ENCODE measurements around the gene ZSWIM6.
"Not testable (repeated sequence)": the region's sequence is repeated elsewhere in the genome, so short reads cannot be mapped to it uniquely, and the experiment has no call there.

Gene ZSWIM6

DNA sequence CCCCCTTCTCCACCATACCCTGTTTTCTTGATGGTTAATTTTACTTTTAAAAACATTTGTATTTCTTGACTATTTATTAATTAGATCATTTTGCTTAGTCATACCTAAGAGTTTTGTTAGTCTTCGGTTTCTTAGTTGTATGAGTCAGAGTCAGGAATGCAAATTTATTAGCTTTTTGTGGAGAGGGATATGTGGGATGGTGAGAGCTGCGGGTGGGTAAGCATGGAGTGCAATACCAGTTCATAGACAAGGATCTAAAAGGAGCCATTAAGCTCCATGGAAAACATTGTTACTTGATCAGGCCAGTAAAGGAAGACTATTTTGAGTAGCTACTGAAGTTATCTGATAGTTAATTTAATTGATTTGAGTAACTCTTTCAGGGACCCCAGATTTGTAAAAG lies 77.5 kb downstream of the ZSWIM6 start:
- no peak for DNase-seq

DNA sequence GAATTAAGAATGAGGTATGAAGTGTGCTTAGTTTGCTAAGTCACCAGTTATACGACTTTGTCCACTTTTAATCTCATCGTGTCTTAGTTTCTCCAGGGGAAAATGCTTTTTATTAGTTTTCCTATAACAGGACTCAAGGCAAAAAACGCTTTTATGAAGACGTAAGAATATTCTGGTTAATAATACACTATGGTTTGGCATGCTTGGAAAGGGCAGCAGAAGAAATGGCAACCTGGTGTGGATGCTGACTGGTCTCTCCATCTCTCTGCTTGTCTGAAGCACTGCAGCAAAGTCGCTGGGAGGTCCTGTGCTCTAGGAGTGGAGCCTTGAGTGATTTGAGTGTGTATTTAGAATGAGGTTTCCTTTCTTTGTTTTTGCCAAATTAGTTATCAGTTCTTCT lies 78.8 kb downstream of the ZSWIM6 start:
- DNase-seq = no peak

DNA sequence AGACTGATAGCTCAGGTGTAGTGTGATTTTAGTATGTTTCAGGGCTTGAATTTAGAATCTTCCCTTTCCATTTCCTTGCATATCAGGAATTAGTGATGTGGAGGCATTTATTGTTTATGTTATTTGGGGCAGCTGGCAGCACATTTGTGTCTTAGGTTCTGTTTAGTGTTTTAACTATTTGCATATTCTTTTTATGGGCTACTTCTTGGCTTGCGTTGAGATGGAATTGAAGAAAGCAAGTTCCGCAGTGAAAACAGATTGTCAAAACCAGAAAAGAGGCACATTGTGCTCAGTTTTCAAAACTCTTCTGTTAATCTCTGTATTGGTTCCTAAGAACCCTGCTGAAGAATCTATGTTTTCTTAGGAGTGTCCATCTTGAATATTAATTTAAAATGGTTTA lies 80.3 kb downstream of the ZSWIM6 start:
- no peak for DNase-seq

- DNase-seq = not testable (repeated sequence)
These were observed 81.1 kb downstream of the ZSWIM6 start for GRCh38 chr5:61413205-61413604.

DNA sequence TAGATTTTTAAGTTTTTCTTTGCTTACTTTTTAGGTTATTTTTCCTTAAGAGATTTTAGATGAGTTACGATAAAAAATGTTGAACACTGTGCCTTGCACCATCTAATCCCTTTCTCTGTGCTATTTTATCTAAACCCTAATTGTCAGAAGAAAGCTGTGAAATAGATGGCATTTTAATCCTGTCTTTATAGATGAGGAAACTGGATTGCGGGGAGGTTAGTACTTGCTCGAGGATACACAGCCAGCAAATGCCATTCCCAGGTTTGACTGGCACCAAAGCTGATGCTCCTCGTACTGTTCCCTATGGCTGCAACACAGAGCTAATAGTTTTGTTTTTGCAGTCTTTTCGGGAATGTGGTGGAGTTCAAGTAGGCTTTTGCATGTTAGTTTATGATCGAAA lies 82.7 kb downstream of the ZSWIM6 start:
- DNase-seq = no peak

- DNase-seq = no peak
These were observed 84.0 kb downstream of the ZSWIM6 start for GRCh38 chr5:61416010-61416409.

- no peak for DNase-seq
These were observed 84.4 kb downstream of the ZSWIM6 start for GRCh38 chr5:61416420-61416819.

DNA sequence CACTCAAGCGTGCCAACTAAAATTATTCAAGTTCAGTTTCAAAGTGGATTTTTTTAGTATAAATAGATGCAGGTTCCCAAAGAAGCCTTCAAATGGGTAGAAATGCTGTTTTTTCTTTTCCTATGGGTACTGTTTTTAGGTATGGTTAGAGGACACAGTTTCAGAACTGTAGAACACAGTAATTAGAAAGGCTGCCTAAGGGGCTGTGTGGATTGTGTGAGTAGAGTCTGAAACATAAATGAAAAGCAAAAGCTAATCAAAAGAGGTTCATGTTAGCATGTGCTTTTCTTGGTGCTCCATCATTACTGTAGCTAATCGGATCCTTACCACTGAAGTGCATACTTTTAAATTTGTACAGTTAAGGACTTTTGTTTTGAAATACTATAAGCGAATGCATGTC lies 85.3 kb downstream of the ZSWIM6 start:
- no peak for DNase-seq

- DNase-seq = no peak
These were observed 85.8 kb downstream of the ZSWIM6 start for GRCh38 chr5:61417851-61418250.

DNA sequence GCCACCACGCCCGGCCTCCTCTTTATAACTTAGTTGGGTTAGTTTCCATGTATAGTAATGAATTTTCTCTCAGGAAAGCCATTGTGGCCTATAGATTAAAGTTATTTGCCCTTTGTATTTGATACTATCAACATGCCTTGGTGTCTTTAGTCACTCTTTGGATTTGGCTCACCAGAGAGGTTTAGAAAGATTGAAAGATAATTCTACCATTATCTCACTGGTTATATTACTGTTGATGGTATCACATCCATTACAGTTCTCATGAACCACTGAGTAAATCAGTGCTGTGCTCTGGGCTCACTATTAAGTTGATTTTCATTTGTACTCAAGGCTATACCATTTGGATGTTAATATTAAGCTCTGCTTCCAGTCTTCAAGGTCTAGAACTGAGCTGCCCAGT lies 87.0 kb downstream of the ZSWIM6 start:
- DNase-seq = no peak

- DNase-seq = no peak
These were observed 88.0 kb downstream of the ZSWIM6 start for GRCh38 chr5:61420016-61420415.

DNA sequence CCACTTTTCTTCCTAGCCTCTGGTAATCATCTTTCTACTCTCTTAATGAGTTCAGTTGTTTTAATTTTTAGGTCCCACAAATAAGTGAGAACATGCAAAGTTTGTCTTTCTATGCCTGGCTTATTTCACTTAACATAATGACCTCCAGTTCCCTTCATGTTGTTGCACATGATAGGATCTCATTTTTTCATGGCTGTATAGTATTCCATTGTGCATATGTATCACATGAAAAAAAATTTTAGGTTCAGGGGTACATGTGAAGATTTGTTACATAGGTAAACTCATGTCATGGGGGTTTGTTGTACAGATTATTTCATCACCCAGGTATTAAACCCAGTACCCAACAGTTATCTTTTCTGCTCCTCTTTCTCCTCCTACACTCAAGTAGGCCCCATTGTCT lies 89.2 kb downstream of the ZSWIM6 start:
- not testable (repeated sequence) for DNase-seq

DNA sequence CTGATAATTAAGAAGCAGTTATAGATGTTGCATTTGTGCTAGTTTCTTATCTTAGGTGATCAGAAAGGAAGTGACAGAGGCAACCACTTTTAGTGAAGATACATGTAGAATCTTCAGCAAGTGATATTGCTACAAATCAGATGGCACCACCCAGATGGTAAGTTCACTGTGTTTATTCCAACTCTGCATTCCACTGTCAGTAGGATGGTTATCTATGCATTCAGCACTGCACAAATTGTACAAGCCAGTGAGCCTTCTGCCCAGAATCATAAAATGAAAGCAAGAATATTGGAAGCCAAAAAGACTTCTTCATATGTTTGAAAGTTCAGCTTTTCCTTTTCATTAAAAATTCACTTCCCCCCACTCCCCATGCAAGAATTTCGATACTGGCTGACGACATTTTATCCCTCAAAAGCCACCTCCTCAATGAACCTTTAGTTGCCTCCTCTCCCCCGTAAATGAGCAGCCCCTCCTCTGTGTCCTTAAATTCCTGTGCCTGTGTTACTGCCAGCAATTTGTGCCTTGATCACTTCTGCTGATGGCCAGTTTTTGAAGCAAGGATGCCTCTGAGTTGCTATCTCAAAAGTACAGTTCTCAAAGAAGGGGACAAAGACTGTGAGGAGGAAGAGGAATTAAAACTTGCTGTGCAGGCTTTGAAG lies 91.6 kb downstream of the ZSWIM6 start:
- DNase-seq = no peak

DNA sequence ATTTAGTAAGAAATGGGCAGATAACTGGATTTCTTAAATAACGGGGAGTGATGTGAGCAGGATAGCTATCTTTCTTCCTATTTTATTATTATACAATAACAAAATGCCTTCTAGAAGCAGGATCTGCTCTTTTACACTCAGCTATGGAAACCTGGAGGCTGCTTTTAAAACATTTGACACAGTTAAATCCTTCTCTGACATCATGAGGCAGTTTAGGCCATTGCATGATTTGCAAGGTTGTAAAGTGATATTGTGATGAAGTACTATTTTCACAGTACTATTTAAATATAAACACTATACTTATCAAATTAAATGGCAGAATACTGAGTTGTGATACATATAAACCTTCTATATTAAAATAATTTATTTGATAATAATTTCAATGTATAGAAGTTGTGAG lies 93.9 kb downstream of the ZSWIM6 start:
- DNase-seq = no peak

DNA sequence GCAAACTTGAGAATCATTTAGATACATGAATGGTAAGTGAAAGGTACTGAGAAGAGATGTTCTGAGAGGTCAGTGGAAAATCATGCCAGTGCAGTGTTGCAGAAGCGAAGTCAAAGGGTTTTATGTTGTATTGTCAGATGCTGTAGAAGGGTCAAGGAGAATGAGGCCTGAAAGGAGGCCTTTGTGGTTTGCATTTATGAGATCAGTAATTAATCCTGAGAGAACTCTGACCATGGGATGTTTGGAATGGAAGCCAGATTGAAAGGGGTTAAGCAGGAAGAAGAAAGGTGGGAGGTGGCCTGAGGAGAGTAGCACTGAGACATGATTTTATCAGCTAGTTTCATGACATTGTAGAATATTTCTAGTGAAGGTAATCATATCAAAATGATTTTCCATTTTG lies 97.8 kb downstream of the ZSWIM6 start:
- DNase-seq = no peak

DNA sequence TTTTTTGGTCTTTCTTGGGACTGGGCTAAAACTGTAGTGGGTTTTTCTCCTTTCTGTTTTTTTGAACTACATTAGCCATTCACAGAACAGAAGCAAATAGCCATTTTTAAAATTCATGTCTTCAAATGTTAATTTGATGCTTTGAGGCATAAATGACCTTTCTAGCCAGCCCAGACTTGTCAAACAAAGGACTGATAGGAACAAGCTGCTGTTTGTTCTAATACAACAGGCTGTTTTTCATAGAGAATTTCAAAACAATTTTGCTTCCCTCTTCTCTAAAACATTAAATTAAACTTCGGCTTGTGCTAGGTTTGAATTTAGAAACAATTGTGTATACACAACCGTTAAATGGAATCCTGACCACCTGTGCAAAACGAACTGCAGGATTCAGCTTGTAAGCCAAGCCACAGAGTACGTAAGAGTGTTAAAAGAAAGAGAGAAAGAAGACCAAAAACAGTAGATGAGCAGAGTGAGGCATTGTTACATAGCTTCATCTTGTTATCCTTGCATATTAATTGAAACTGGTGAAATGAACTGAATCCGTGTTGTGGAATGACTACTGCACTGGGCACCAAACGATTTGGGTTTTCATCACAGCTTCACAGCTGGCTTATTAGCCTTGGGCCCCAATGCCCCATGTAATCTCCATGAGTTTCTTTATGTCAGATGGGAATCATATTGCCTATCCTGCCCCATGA lies 100.0 kb downstream of the ZSWIM6 start:
- no peak for DNase-seq

DNA sequence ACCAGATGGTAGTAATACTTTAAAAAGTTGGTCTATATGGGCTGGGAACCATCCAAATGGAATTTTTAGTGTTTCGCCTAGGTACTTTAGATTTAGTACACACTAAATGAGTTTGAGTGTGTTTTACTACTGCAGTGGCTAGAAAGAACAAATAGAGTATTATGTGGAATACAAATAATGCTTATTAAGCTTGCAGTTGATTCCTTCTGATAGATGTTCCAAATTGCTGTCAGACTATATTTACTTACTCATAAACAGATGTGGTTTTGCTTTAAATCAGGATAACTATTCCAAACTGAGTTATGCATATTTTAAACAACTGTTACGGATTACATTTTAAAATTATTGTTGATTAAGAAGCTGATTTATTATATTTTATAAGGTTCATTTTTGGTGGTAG lies 103.3 kb downstream of the ZSWIM6 start:
- no peak for DNase-seq

- DNase-seq = no peak
These were observed 106.4 kb downstream of the ZSWIM6 start for GRCh38 chr5:61438298-61438970.

- DNase-seq = no peak
These were observed 108.0 kb downstream of the ZSWIM6 start for GRCh38 chr5:61440086-61440485.

DNA sequence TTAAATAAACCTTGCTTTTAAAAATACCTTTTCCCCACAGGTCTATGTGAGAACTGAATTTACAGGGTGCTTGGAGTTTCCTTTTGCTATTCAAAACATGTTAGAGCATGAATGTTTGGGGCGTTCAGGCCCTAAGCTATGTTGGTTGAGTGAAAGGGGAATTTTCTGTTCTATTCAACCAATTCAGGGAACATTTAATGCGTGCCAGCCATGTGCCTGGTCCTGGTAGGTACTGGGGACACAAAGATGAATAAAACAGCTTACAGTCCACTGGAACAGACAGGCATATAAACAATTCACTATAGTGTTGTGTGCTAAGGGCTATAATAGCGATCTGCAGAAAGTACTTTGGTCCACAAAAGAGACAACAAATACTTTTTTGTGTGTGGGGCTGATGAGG lies 108.5 kb downstream of the ZSWIM6 start:
- DNase-seq = no peak

DNA sequence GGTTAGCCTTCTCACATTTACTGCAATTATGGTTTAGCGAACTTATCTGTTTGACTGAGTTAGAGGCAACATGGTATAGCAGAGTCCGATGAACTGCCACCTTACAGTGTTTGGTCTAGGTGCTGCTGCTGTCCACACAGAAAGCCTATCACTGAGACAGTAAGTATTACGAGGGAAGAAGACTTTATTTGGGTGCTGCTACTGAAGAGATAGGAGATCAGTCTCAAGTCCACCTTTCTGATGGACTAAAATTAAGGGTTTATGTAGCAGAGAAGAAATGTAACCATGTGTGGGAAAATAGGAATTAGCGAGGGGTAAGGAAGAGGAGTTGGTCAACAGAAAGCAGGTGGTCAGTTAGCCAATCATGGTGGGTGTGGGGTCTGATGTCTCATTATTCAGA lies 109.7 kb downstream of the ZSWIM6 start:
- no peak for DNase-seq

GRCh38 chr5:61447780-61448495 lies 115.9 kb downstream of the ZSWIM6 start:
- no peak for DNase-seq

- no peak for DNase-seq
These were observed 117.9 kb downstream of the ZSWIM6 start for GRCh38 chr5:61449804-61450492.
